GM19351 (cell line): ENCODE data around the gene TSN.
"Not testable (repeated sequence)": the region's sequence is repeated elsewhere in the genome, so short reads cannot be mapped to it uniquely, and the experiment has no call there.

Experiments
- ATAC-seq: cut with Tn5 transposase; IDR thresholded peaks from one replicate; pipeline ENCODE4 v1.9.1; 2021; ENCODE audit warnings: mild to moderate bottlenecking, moderate library complexity; ENCODE audit not compliant: unreplicated experiment

TSN gene

DNA sequence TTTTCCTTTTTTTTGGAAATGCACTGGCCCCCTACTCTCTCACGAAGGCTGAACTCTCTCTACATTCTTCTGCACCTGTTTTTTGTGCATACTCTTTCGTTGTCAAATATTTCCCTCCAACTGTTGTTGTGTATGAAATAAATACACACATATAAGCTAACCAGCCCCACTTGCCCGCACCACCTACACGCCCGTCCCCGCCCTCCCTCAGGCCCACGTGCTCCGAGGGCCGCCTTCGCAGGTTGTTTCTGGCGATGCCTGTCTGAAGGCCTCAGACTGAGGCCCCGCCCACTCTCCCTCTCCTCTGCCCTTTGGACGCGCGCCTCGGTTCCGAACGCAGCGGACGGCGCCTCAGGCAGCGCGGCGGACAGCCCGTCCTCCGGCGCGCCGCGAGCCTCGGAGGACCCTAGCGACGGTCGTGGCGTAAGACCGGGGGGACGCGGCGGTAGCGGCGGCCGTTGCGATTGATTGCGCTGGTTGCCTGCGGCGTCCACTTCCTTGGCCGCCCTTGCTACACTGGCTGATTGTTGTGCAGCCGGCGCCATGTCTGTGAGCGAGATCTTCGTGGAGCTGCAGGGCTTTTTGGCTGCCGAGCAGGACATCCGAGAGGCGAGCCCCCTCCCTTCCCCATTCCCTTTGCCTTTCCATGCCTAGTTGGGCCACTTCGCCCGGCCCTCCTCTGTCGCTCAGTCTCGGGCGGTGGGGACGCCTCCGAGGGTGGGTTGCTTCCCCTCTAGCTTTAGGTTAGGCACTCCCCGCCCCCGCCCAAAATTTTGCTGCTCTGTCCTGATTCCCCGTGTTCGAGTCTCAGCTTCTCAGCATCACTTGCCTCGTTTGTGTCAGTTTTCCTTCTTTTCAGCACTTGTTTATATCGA is at the start of gene TSN:
Gene TSN (plus strand): TSS at position 415 of the 875 bp plus-strand sequence. CDS start 129 bp downstream, at position 544.
- ATAC-seq, result peak; percentile 99

DNA sequence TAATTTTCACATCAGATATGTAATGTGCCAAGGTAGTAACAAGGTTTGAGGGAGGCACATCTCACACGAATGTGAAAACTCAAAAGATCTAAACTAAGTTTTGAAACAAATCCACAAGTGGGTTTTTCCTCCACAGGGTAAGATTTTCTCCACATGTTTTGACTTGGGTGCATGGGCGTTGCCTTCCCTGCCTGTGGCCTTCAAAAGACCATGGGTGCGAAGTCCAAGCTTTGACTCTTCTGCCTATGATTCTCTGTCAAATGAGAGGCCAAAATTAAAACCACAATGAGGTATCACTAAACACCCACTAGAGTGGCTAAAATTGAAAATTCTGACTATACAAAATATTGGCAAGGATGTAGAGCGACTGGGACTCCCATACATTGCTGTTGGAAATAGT is 49.5 kb upstream of the TSN start:
- no peak for ATAC-seq

DNA sequence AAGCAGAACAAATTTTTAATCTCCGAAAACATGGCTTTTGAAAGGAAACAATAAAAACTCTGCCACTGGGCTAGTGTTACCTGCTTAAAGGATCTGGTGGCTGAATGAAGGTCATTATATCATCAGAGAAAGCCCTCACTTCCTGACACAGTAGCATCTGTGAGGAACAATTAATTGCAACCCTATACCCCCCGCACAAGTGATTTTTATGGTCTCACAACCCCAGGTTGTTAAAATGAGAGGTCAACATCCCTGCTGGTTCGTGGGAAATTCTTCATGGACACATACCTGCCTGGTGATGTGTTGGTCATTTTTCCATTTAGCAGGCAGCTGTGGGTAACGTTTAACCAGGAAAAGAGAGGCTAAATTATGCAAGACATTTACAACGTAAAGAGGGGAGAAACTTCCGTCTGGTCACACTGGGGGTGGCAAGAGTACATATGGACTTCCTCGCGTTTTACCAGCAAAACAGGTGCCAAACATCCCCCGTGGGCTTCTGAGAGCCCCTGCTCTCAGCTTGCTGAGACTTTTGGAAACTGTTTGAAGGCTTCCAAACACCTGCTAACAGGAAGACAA is 48.0 kb upstream of the TSN start:
- ATAC-seq, result no peak

DNA sequence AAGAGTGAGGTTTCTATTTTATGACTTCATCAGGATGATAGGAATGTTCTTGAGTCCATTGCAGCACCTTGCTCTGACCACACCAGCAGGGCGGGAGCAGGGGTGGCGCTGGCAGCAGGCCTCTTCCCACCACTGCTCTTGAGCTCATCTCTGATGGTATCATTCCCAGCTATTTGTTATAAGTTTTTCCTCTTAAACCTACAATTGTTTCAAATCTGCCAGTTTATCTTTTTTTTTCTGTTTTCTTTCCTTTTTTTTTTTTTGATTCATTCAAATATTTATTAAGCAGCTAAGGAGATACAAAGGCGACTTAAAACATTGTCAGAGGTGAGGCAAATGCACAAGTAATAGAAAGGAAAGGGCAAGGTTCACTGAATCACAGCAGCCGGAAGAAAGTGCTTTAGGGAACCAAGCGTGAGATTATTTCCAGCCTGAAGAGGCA is 47.5 kb upstream of the TSN start:
- ATAC-seq, result no peak

DNA sequence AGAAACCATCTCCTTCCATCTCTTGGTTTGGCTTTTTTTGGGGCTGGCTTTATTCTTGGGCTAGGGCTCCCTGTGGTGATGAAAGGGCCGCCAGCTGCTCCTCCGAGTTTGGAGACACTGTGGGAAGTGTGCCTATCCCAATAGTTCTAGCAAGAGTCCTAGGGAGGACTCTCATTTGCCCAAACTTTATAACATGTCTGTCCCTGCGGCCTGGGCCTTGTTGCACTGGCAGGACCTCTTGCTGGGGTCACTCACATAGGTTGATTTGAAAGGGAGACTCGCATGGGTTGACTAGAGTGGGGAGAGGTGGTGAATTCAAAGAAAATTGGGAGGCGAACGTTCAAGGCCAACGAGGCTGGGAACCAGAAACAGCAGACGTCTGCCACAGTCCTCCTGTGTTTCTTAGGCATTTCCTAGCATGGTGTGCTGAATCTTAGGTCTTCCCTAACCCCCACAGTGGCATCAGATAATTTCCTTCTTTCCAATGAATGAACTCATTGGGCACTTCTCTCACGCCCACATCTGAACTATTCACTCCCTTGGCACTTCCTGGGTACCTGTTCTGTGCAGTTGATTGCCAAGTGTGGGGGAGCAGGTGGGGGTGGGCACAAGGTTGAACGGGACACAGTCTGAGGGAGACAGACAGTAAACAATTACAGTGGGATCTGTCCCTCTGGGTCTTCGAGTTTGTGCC is 45.5 kb upstream of the TSN start:
- ATAC-seq, result no peak

DNA sequence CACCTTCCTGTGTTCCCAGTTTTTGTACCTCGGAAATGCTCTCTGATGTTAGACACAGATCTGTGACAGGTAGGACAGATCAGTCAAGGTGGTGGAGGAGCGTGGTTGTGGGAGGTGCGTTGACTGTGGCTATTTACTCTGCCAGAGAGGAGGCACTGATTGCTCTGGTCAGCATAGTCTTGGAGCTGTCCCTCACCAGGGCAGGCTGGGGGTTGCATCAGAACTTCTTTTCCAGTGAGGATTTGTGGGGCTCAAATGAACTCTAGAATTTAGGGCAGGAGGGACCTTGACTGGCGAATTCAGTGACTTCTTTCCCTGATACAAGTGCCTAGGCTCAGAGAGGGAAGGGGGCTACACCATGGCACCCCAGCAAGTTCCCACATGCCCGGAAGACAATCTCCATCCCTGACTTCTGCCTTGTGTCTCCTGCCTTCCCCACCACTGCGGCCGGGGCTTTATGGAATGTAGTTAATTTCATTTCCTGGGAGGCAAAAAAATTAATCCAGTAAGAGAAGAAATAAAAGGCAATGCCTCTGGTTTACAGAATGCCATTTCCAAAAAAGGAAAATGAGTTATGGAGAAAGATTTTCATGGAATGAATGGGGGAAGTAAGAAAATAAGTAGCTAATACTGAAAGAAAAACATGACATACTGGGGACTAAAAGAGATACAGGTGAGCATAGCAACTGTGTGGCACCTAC is 44.8 kb upstream of the TSN start:
- no peak for ATAC-seq

DNA sequence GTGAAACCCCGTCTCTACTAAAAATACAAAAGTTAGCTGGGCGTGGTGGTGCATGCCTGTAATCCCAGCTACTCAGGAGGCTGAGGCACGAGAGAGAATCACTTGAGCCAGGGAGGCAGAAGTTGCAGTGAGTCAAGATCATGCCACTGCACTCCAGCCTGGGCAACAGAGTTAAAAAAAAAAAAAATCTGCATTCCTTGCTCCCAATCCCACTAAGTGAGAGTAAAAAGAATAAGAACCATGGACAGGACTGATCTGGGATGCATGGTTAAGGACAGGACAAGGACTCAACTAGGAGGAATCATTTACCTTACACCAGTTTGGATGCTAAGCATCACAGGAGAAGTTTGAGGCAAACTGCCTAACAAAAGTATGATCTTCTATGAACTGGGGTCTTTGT is 44.0 kb upstream of the TSN start:
- not testable (repeated sequence) for ATAC-seq

DNA sequence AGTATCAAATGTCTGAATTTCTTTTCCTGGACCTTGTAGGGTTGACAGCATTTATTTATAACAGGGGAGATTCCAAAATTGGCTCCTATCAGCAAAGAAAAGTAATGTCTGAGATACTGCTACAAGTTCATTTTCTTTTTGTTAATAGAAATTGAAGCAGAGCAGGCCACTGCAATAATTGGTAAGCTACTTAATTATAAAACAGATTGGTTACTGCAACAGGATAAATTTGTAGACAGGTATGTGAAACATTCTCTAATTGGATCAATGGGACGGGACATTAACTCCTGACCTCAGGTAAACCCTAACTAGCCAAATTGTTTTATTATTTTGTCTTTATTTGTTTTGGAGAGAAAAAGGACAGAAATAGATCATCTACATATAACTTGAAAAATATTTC is 39.3 kb upstream of the TSN start:
- no peak for ATAC-seq

DNA sequence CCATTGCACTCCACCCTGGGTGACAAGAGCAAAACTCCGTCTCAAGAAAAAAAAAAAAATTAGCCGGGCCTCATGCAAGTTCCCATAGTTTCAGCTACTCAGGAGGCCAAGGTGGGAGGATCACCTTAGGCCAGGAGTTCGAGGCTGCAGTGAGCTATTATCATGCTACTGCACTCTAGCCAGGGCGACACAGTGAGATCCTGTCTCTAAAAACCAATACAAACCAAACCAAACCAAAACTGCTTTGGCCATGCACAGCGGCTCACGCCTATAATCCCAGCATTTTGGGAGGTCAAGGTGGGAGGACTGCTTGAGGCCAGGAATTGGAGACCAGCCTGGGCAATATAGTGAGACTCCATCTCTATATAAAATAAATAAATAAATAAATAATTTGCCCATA is 37.9 kb upstream of the TSN start:
- ATAC-seq, result no peak

DNA sequence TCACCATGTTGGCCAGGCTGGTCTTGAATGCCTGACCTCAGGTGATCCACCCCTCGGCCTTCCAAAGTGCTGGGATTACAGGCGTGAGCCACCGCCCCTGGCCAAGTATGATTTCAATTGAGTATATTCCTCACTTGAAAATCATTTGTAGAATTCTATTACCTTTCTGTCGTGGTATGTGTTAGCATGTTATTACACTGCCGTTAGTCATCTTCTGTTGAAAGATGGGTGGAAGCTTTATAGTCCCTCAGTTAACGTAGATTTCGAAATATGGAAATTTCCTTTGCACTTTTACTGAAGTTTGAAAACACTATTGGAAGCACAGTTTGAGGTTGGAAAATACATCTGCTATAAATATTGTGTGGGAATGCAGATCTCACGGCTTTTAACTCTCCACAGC is 33.5 kb upstream of the TSN start:
- ATAC-seq, result no peak

DNA sequence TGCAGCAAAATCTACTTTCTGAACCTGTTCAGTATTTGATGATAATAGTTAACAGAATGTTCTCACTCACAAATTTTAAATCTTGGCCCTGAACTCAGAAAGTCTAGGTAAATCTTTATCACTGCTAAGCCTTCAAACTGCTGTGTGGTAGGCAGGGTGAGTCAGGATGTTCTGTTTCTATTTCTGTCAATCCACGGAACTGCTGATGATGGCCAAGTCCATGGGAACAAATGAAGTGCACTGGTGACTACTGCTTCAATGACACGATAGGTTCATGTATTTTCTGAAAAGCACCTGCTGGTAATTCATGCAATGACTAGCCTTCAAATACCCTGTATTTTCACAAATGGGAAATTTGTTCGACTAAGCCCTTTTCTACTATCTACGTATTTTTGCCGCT is 33.0 kb upstream of the TSN start:
- no peak for ATAC-seq

DNA sequence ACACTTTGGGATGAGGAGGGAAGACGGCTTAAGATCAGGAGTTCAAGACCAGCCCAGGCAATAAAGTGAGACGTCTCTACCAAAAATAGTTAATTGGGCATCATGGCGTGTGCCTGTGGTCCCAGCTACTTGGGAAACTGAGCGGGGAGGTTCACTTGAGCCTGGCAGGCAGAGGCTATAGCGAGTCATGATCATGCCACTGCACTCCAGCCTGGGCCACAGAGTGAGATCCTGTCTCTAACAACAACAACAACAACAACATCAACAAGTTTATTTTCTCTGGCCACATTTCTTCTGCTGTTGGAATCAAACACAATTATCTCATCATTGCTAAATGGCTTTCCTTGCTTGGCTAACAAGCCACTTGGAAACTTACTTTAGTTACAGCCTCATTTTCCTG is 32.1 kb upstream of the TSN start:
- ATAC-seq, result no peak

DNA sequence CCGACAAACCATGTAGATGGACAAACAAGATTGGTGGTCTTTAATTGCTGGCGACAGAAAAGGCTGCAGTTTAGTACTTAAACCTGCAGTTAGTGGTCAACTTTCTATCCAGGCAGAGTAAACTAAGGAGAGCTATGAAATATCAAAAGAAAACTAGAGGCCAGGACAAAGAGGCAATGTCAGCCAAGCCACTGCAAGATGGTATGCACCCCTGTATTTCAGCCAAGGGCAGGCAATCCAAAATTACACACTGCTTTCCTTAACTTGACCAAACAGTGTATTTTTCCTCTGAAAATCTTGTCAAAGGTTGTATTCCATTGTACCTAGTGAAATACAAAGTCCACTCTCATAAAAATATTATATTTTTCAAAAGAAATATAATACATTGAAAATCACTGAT is 28.1 kb upstream of the TSN start:
- ATAC-seq, result no peak

DNA sequence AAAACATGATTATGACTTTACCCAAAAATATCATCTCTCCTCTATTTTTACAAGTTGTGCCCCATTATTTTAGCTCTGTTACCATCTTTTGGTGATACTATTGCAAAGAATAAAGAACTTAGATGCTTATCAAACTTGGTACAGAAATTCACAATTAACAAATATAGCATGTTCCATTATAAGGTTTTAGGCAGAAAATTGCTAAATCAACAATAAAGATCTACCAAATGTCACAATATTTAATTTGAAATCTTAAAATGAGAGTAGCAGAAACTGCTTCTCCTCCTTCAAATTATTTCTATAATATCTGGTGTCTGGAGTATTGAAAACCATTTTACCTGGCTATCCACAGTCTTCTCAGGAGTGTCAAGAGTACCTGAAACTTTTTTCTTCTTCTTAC is 27.5 kb upstream of the TSN start:
- ATAC-seq, result no peak

DNA sequence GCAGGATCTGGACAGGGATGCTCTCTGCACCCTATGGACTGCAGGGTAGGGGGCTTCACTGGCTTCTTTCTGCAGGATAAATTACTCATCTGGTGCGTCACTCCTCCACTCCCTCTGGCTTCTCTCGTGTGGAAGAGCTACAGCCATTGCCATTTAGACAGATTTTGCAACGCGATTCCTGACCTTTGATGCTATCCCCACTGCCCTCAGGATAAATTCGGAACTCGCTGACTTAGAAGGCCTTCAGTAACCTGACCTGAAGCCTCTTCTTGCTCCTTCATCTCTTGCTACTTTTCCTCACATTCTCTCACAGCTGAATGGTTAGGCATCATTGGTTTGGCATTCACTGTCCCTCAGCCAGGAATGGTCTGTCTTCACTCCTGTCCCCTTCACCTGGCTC is 24.1 kb upstream of the TSN start:
- ATAC-seq, result no peak

DNA sequence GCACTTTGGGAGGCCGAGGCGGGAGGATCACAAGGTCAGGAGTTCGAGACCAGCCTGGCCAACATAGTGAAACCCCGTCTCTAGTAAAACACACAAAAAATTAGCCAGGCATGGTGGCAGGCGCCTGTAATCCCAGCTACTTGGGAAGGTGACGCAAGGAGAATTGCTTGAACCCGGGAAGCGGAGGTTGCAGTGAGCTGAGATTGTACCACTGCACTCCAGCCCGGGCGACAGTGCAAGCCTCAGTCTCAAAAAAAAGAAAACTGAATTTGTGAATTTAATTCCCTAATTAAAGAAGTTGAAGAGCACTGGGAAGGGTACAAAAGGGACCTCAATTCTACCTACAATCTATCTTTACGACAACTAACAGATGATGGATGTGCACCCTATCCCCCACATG is 20.9 kb upstream of the TSN start:
- not testable (repeated sequence) for ATAC-seq

DNA sequence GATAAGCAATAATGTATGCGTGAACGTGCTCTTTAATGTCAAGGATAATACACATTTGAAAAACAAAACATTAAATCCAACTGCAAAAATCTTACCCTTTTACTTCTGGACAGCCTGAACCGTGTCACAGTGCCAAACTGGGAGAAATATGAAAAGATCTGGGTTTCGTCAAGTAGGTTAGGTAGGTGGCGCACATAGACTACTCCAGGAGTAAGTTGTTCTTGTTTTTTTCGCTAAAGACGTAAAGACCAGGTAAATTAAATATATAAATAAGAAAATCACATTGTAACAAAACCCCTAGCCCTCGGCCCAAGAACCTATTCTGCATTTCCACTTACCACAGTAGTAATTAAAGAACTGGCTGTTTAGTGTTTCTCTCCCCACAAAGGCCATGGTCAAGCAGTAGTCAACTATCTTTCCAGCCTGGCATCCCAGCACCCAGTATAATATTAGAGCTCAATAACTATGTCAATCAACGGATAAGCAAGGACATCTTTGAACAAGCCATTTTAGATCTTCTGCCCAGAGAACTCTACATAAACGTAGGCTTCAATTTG is 19.9 kb upstream of the TSN start:
- ATAC-seq, result no peak

DNA sequence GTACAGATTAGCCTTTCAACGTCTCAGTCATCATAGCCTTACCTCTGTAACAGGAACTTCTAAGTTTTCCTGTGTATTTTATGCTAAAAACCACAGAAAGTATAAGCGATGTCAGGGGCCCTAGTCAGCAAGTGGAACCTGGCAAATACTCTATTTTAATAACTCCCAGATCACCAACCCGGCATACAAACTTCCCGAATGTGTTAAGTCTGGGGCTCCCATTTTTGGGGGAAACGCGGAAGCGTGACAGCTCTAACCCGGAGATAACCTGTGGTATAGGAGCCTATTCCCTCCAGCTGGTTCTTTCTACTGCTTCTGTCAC is 19.4 kb upstream of the TSN start:
- no peak for ATAC-seq

DNA sequence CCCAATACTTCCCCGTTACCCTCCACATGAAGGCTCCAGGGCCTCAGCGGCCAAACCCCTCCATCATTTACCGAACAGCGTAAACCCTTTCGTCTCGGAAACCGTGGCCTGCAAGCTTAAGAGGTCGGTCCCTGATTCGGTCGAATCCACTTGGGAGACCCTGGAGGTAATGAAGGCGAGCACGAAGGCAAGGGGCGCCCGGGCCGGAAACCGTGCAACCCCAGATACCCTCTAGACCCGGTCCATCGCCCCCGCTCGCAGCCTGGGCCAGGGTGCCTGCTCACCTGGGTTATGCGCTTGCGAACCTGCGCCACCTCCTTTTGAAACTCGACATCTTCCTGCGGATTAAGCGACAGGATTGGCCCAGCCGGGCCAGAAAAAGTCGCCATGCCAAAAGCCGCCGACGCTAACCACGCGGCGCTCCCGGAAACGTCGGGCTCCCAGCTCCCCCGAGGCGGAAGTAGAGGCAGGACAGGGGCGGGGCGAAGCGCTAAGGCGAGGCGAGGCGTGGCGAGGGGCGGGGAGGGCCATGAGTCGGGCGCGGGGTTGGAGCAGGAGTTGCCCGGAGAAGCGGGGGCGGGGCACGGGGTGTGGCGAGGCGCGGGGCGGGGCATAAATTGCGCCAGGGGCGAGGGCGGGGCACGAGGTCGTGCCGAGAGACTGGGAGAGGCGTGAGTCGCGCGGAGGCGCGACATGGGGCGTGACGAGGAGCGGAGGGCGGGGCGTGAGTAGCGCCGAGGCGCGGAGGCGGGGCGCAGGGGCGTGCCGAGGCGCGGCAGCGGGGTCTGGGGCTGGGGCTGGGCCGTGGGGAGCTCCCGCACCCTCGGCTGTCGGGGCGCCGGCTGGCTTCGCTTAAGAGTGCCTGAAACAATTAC is 18.8 kb upstream of the TSN start, which contains the start of gene NIFK:
Gene NIFK (minus strand): TSS at position 414 of the 875 bp plus-strand sequence. CDS start 25 bp downstream, at position 389.
- peak; percentile 92 for ATAC-seq

DNA sequence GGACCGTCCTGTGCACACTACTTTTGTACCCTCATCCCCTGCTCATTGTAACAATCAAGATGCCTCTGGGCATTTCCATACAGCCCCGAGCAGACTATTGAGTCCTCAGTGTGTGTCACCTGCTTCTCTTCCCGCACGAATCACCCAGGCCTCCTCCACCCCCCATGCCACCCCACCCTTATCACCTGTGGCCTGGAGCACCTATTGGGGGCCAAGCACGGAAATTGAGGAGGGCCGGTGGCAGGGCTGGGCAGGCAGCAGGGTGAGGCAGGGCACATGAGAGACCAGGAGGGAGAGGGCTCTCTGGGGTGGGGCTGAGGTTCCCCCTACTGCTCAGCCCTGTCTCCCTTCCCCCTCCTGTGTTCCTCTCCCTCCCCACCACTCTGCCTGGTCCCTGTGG is 14.5 kb upstream of the TSN start:
- no peak for ATAC-seq
